DMS 273 treated with DMSO at 0.1 percent for 48 hours (cell line): Measurements from ENCODE around the gene BTAF1.

Experiments
- DNase-seq: peaks from one replicate; lab custom pipeline; 2025; lab: John Stamatoyannopoulos, UW

BTAF1 gene

GRCh38 chr10:92052088-92052487, 128.5 kb downstream of the BTAF1 start:
- no peak for DNase-seq

DNA sequence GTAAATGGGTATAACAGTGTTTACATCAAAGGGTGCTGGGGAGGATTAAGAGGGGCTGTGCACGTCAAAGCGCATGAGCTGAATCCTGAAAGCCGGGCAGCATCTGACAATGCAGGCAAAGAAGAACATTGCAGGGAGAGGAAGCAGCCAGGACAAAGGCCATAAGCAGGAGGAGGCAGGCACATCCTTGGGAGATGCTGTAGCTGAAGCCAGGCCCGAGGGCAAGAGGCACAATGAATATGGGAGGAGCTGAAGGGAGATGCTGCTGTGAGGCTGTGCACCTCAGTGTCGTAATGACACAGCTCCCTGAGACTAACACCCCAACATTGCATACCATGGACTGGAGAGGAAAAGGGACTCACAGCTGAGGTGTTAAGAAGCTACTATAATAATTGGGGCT, 129.2 kb downstream of the BTAF1 start:
- DNase-seq: no peak

DNA sequence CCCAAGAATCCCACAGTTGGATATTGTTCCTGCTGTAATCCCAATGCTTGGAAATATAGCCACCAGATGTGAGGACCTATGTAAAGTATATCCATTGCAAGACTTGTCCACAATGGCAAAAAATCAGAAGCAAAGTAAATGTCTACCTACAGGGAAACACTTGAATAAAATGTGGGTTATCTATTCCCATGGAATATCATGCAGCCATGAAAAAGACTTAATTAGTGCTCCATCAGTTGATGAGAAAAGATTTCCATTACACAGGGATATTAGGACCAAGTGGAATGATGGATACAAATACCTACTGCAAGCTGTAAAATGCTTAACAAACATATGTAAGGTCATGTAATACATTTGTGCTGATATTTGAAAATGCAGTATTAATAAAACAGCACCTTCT, 131.2 kb downstream of the BTAF1 start:
- no peak for DNase-seq

- no peak for DNase-seq
Observed at GRCh38 chr10:92062273-92062672, 138.7 kb downstream of the BTAF1 start.

GRCh38 chr10:92064506-92064905, 140.9 kb downstream of the BTAF1 start:
- DNase-seq: no peak

GRCh38 chr10:92066386-92066785, 142.8 kb downstream of the BTAF1 start:
- DNase-seq: no peak

- no peak for DNase-seq
Observed at GRCh38 chr10:92068900-92069299, 145.3 kb downstream of the BTAF1 start.

- DNase-seq: no peak
Observed at GRCh38 chr10:92074126-92074887, 150.7 kb downstream of the BTAF1 start.

- DNase-seq: no peak
Observed at GRCh38 chr10:92075829-92076228, 152.3 kb downstream of the BTAF1 start.

- DNase-seq: no peak
Observed at GRCh38 chr10:92076722-92077121, 153.2 kb downstream of the BTAF1 start.

- DNase-seq: no peak
Observed at GRCh38 chr10:92079003-92079402, 155.4 kb downstream of the BTAF1 start.
